HEK293 (cell line): ENCODE results near the gene TKTL1.
"Not testable (repeated sequence)": the region's sequence is repeated elsewhere in the genome, so short reads cannot be mapped to it uniquely, and the experiment has no call there.

Experiments
- CTCF ChIA-PET: fragments of 350-600 bp; formaldehyde crosslinking; extraction: SDS; loops from one replicate; lab custom pipeline; 2021; ENCODE audit warnings: antibody characterized with exemption; lab: Yijun Ruan, JAX
- POLR2A ChIA-PET: fragments of 300-600 bp; formaldehyde crosslinking; extraction: SDS; loops from one replicate; lab custom pipeline; 2020; ENCODE audit warnings: antibody characterized with exemption, inconsistent platforms; lab: Yijun Ruan, JAX
- H3K27ac ChIP-seq: fragments of 200-500 bp; sonication (Bioruptor generic); 2 replicates; pipeline ENCODE4 v1.5.1; 2014; ENCODE audit warnings: low read depth, low read length, control low read depth, inconsistent platforms; ENCODE audit errors: extremely low read depth
- H3K36me3 ChIP-seq, 2 experiments: fragments of 200-500 bp in 1 of 2; sonication (Bioruptor generic) in 1 of 2; 1 replicate in 1 of 2; 2 replicates in 1 of 2; pipeline ENCODE4 v1.5.1; 2014 to 2017; ENCODE audit warnings: inconsistent platforms in 2 of 2, low read length in 2 of 2; ENCODE audit not compliant: control insufficient read depth in 2 of 2, insufficient read depth in 1 of 2
- H3K4me1 ChIP-seq: fragments of 200-500 bp; sonication (Bioruptor generic); 2 replicates; pipeline ENCODE4 v1.5.1; 2014; ENCODE audit warnings: mild to moderate bottlenecking, low read length, inconsistent platforms; ENCODE audit not compliant: control insufficient read depth, insufficient read depth
- H3K4me3 ChIP-seq: 2 replicates; pipeline ENCODE4 v1.5.1; 2011; ENCODE audit warnings: low read depth, mild to moderate bottlenecking, control low read depth, low read length, moderate library complexity
- H3K9me3 ChIP-seq: fragments of 200-500 bp; sonication (Bioruptor generic); 2 replicates; pipeline ENCODE4 v1.5.1; 2014; ENCODE audit warnings: low read depth, low read length, inconsistent platforms; ENCODE audit not compliant: control insufficient read depth, insufficient read depth
- MZF1 ChIP-seq: fragments of 450-650 bp; formaldehyde crosslinking; IDR thresholded peaks from 2 replicates; pipeline ENCODE4 v1.5.1; 2017; ENCODE audit warnings: missing biosample characterization, missing genetic modification characterization, borderline replicate concordance
- WT1 ChIP-seq: fragments of 450-650 bp; formaldehyde crosslinking; IDR thresholded peaks from 2 replicates; pipeline ENCODE4 v1.5.1; 2016; ENCODE audit warnings: missing biosample characterization, missing genetic modification characterization
- ZBTB17 ChIP-seq: fragments of 450-650 bp; formaldehyde crosslinking; IDR thresholded peaks from 2 replicates; pipeline ENCODE4 v1.5.1; 2016; ENCODE audit warnings: missing biosample characterization, missing genetic modification characterization
- ZNF292 ChIP-seq: fragments of 450-650 bp; formaldehyde crosslinking; IDR thresholded peaks from 2 replicates; pipeline ENCODE4 v1.5.1; 2016; ENCODE audit warnings: low read depth, missing biosample characterization, missing genetic modification characterization, borderline replicate concordance
- ZNF549 ChIP-seq: fragments of 450-650 bp; IDR thresholded peaks from 2 replicates; pipeline ENCODE4 v1.5.1; 2018; ENCODE audit warnings: missing biosample characterization, missing genetic modification characterization, mild to moderate bottlenecking, inconsistent platforms, moderate library complexity
- ZNF596 ChIP-seq: fragments of 450-650 bp; IDR thresholded peaks from 2 replicates; pipeline ENCODE4 v1.5.0; 2018; ENCODE audit warnings: missing biosample characterization, mild to moderate bottlenecking, missing genetic modification characterization, moderate library complexity
- ZNF792 ChIP-seq: fragments of 450-650 bp; formaldehyde crosslinking; IDR thresholded peaks from 2 replicates; pipeline ENCODE4 v1.5.1; 2016; ENCODE audit warnings: missing biosample characterization, missing genetic modification characterization
- ZNF830 ChIP-seq: fragments of 450-650 bp; IDR thresholded peaks from 2 replicates; pipeline ENCODE4 v1.5.0; 2018; ENCODE audit warnings: missing biosample characterization, missing genetic modification characterization, low read depth, mild to moderate bottlenecking, moderate library complexity
- TF ChIP-seq, protein P1 (sequence below): fragments of 450-650 bp; formaldehyde crosslinking; IDR thresholded peaks from 2 replicates; pipeline ENCODE4 v1.5.1; 2016; ENCODE audit warnings: missing biosample characterization, missing genetic modification characterization
- TF ChIP-seq, protein P2 (sequence below): fragments of 450-650 bp; formaldehyde crosslinking; IDR thresholded peaks from 2 replicates; pipeline ENCODE4 v1.5.1; 2016; ENCODE audit warnings: missing biosample characterization, missing genetic modification characterization

TKTL1 gene, protein sequence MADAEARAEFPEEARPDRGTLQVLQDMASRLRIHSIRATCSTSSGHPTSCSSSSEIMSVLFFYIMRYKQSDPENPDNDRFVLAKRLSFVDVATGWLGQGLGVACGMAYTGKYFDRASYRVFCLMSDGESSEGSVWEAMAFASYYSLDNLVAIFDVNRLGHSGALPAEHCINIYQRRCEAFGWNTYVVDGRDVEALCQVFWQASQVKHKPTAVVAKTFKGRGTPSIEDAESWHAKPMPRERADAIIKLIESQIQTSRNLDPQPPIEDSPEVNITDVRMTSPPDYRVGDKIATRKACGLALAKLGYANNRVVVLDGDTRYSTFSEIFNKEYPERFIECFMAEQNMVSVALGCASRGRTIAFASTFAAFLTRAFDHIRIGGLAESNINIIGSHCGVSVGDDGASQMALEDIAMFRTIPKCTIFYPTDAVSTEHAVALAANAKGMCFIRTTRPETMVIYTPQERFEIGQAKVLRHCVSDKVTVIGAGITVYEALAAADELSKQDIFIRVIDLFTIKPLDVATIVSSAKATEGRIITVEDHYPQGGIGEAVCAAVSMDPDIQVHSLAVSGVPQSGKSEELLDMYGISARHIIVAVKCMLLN

DNA sequence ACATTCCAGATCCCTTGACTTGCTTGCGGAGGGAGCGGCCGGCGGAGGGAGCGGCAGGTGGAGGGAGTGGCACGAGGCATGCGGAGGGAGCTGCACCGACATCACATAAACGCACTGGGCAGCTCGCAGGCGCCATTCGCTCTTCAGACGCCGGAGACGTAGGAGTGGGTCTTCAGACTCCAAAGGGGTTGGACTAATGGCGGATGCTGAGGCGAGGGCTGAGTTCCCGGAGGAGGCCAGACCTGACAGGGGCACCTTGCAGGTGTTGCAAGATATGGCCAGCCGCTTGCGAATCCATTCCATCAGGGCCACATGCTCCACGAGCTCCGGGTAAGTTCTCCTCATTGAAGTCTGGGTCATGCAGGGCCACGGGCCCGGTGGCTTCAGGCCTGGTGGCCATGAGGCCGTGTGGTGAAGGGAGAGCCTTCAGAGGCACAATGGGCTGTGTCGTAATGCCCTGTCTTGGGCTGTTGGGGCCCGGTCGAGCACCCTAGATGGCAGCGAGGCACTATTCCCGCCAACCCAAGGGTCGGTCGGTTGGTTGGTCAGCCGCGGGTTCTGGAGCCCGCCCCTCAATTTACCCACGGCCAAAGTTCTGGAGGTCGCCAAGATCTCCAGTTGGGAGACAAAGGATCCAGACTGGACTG lies at the start of gene TKTL1:
TSS of gene TKTL1 (plus strand) at position 132 of the 647 bp plus-strand sequence. CDS start at position 197, 65 bp downstream.
- POLR2A ChIA-PET = no interaction called here
- H3K36me3 ChIP-seq = no peaks in the 10 kb centered on the region
- CTCF ChIA-PET = interaction anchor here (0.6 to 1.6 kb wide), 2 partner anchors 13 to 624 kb away, joined by 6 read pairs; no protein-coding TSS in a partner anchor
- H3K27ac ChIP-seq = no peak within 1 kb of the TSS
- TF ChIP-seq, protein P1, sequence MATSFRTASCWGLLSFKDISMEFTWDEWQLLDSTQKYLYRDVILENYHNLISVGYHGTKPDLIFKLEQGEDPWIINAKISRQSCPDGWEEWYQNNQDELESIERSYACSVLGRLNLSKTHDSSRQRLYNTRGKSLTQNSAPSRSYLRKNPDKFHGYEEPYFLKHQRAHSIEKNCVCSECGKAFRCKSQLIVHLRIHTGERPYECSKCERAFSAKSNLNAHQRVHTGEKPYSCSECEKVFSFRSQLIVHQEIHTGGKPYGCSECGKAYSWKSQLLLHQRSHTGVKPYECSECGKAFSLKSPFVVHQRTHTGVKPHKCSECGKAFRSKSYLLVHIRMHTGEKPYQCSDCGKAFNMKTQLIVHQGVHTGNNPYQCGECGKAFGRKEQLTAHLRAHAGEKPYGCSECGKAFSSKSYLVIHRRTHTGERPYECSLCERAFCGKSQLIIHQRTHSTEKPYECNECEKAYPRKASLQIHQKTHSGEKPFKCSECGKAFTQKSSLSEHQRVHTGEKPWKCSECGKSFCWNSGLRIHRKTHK (tag by site-specific recombination) = no peak
- TF ChIP-seq WT1 = no peak
- TF ChIP-seq ZNF292 (tag by site-specific recombination) = no peak
- no peak for TF ChIP-seq ZBTB17
- TF ChIP-seq ZNF549 = no peak
- TF ChIP-seq, protein P2, sequence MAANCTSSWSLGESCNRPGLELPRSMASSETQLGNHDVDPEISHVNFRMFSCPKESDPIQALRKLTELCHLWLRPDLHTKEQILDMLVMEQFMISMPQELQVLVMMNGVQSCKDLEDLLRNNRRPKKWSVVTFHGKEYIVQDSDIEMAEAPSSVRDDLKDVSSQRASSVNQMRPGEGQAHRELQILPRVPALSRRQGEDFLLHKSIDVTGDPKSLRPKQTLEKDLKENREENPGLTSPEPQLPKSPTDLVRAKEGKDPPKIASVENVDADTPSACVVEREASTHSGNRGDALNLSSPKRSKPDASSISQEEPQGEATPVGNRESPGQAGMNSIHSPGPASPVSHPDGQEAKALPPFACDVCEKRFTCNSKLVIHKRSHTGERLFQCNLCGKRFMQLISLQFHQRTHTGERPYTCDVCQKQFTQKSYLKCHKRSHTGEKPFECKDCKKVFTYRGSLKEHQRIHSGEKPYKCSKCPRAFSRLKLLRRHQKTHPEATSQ (tag by site-specific recombination) = no peak
- TF ChIP-seq ZNF596 (tag by site-specific recombination) = no peak
- no peak for TF ChIP-seq ZNF830
- TF ChIP-seq ZNF792 (tag by site-specific recombination) = no peak
- no peak for TF ChIP-seq MZF1 (tag by site-specific recombination)
- H3K4me3 ChIP-seq = no peak within 1 kb of the TSS
- no peaks in the 10 kb centered on the region for H3K4me1 ChIP-seq
- no peaks in the 10 kb centered on the region for H3K9me3 ChIP-seq

DNA sequence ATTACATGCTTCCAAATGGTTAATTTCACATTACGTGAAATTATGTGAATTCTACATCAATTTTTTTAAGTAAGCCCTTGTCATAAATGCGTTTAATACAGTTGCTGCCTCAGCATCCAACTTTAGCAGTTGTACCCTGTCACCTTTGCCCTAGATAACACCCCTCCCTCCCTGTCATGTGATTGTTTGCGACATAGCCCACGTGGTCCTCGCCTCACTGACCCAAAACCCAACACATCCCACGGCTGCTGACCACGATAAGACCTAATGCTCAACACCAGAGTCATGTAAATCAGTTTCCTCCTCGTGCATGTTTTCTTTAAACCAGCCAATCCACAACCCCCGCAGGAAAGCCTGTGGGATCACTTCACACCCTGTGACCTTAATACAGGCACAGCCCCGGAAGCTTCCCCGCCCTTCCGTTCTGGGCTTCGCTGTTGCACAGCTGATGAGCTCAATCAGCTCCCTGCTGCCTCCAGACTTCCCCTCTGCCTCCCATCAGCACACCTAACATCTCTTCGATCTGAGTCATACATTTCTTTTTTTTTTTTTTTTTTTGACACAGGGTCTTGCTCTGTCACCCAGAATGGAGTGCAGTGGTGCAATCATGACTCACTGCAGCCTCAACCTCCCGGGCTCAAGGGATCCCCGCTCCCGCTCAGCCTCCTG lies 48.1 kb upstream of the TKTL1 start:
- H3K4me3 ChIP-seq, CTCF ChIA-PET, H3K27ac ChIP-seq, H3K4me1 ChIP-seq, POLR2A ChIA-PET, H3K36me3 ChIP-seq, H3K9me3 ChIP-seq: not testable (repeated sequence)

DNA sequence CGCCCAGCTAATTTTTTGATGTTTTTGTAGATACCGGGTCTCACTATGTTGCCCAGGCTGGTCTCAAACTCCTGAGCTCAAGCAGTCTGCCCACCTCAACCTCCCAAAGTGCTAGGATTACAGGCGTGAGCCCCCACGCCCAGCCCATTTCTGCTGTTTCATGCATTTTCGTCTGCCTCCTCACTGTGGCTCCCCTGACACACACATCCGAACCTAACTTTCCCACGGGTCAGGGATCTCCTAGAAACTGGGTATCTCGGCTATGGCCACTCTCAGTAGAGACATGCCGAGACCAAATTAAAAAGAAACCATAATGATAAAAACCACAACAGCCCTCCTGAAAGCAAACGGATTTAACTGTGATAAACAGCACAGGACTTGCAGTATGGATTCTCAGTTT lies 47.5 kb upstream of the TKTL1 start:
- CTCF ChIA-PET, H3K9me3 ChIP-seq, H3K4me3 ChIP-seq, H3K36me3 ChIP-seq, H3K27ac ChIP-seq, POLR2A ChIA-PET, H3K4me1 ChIP-seq: not testable (repeated sequence)

DNA sequence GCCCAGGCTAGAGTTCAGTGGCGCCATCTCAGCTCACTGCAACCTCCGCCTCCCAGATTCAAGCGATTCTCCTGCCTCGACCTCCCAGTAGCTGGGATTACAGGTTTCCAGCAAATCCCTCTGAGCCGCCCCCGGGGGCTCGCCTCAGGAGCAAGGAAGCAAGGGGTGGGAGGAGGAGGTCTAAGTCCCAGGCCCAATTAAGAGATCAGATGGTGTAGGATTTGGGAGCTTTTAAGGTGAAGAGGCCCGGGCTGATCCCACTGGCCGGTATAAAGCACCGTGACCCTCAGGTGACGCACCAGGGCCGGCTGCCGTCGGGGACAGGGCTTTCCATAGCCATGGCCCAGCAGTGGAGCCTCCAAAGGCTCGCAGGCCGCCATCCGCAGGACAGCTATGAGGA lies 38.3 kb upstream of the TKTL1 start, which contains the start of gene OPN1MW3:
TSS of gene OPN1MW3 (plus strand) at position 301 of the 400 bp plus-strand sequence. CDS start at position 339, 38 bp downstream.
- H3K9me3 ChIP-seq, H3K36me3 ChIP-seq, H3K4me3 ChIP-seq, POLR2A ChIA-PET, H3K4me1 ChIP-seq, CTCF ChIA-PET, H3K27ac ChIP-seq: not testable (repeated sequence)

DNA sequence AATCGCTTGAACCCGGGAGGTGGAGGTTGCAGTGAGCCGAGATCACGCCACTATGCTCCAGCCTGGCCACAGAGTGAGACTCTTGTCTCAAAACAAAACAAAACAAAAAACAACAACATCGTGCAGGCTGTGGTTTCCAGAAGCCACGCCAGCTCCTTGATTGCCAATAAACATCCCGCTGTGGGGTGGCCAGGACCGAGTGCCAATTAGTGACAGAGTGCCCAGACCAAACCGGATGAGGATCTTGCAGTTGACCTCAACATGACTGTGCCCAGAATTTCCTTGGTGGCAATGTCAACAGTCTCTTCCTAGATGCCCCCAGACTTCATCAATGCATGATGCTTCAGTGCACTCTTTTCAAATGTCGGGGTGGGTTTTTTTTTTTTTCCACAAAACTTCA lies 36.9 kb upstream of the TKTL1 start:
- H3K36me3 ChIP-seq, H3K27ac ChIP-seq, H3K4me3 ChIP-seq, CTCF ChIA-PET, H3K9me3 ChIP-seq, POLR2A ChIA-PET, H3K4me1 ChIP-seq: not testable (repeated sequence)

DNA sequence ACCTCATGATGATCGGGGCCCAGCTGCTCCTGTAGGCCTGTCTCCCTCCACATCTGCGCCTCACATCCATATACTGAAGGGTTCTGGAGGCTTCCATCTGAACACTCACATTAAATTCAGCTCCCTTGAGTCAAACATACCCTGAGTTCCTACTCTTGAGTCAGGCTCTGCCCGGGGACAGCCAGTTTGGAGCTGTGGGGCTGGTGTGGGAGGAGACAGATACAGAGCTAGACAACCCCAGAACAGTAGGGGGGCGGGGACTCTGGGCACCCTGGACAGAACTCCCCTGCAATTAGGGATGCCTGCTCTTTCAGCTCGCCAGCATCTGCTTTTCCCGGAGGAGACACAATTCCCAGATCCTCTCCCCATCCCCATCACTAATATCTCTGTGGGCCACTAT lies 32.5 kb upstream of the TKTL1 start:
- H3K4me1 ChIP-seq, H3K36me3 ChIP-seq, POLR2A ChIA-PET, H3K27ac ChIP-seq, CTCF ChIA-PET, H3K4me3 ChIP-seq, H3K9me3 ChIP-seq: not testable (repeated sequence)

DNA sequence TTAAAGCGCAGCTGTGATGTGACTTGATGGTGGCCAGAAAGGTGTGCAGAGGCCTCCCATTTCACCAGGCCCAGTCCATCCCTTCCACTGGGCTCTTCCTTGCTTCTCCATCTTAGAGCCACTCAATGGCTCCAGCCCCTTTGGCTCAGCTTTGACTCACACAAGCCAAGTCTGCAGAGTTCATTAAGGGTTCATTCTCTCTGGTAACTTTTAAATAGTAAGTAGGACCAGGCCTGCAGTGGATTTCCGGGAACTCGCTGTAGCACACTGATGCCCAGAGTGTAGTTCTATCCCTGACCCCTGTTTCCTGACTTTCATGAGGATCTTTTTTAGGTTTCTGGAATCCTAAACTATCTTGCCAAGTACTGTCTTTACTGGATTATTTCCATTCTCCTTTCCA lies 26.4 kb upstream of the TKTL1 start:
- H3K4me1 ChIP-seq, H3K4me3 ChIP-seq, POLR2A ChIA-PET, H3K9me3 ChIP-seq, H3K27ac ChIP-seq, CTCF ChIA-PET, H3K36me3 ChIP-seq: not testable (repeated sequence)
